NCI-H1694 treated with DMSO at 0.1 percent for 48 hours (cell line): Measurements from ENCODE around the gene SPCS2.
"Not testable (repeated sequence)": the region's sequence is repeated elsewhere in the genome, so short reads cannot be mapped to it uniquely, and the experiment has no call there.

ENCODE experiments used
- DNase-seq: peaks from one replicate; lab custom pipeline; 2025; lab: John Stamatoyannopoulos, UW

The SPCS2 gene

GRCh38 chr11:74950374-74950969 is 1.4 kb downstream of the SPCS2 start:
- no peak for DNase-seq

GRCh38 chr11:74951226-74951625 is 2.2 kb downstream of the SPCS2 start:
- DNase-seq: no peak

GRCh38 chr11:74952752-74953151 is 3.7 kb downstream of the SPCS2 start:
- no peak for DNase-seq

DNA sequence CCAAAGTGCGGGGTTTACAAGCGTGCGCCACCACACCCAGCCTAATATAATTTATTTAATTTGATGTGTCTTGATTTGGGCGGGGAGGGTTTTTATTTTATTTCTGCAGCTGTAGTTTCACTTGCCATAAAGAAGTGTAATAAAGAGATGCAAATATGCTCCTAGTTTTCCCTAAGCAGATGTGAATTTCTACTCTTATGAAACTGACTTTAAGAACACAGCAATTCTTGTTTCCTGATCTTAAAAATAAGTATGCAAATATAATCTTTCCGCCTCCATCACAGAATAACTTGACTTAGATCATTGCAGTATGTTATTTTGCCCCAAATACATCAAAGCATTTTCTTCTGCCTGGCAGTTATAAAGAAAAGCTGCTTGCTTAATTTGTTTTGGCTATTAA is 4.4 kb downstream of the SPCS2 start:
- DNase-seq: no peak

DNA sequence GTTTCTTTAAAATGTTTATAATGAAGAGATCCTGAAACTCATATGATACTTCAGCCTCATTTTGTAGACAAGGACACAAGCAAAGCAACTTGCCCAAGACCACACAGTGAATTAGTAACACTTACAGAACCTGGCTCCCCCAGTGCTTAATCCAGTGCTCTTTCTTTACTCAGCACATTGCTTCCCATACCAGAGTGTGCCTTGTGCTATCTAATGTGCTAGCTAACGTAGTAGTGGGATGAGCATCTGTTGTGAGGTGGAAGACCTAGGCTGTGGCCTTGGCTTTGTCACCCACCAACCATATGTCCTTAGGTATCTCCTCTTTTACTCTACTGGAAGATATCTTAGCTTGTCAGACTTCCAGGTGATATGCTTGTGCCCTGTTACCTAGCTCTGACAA is 5.1 kb downstream of the SPCS2 start:
- no peak for DNase-seq

- DNase-seq: no peak
Measured at GRCh38 chr11:74956397-74957015, 7.4 kb downstream of the SPCS2 start.

DNA sequence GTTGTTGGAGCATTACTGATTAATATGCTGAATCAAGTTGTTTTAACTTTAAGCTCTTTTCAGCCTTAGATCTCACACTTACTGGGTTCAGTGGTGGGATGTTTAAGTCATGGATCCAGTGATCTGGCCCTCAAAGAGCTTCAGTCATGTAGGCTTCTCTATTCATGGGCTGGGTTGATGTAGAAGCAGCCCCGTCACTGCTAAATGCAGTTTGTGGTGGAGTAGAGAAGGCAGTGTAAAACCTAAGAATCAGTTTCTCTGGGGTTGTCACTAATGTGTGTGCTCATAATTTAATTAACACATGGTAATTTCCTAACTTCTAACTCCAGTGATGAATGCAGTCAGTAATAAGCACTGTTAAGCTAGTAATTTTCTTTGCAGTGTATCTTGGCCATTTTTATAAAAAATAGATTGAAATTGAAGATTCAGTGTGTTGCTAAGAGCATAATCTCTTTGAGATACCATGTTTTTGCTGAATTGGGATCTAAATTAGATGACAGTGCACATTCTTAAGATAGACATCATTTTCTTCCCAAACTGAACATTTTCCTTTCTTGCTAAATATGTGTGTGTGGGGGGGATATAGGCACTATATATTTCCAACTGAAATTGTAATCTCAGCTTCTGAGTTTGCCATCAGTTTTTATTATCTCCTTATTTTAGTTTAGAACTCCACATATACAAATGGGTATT is 9.0 kb downstream of the SPCS2 start:
- DNase-seq: no peak

GRCh38 chr11:74960128-74960527 is 11.1 kb downstream of the SPCS2 start:
- not testable (repeated sequence) for DNase-seq

- DNase-seq: no peak
Measured at GRCh38 chr11:74966651-74967050, 17.6 kb downstream of the SPCS2 start.

DNA sequence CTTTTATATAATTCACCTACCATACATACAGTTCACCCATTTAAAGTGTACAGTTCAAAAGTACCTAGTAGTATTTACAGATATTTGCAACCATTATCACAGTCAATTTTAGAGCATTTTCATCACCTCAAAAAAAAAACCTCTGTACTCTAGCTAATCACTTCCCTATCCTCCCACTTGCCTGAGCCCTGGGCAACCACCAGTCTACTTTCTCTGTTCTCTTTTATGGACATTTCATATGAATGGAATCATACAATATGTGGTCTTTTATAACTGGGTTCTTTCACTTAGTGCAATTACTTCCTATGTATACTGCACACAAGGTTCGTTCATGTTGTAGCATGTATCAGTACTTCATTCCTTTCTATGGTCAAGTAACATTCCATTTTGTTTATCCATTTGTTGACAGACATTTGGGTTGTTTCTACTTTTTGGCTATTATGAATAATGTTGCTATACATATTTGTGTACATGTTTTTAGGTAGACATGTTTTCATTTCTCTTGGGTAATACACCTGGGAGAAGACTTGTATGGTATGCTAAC is 21.9 kb downstream of the SPCS2 start:
- DNase-seq: no peak

- no peak for DNase-seq
Measured at GRCh38 chr11:74971424-74971823, 22.4 kb downstream of the SPCS2 start.

GRCh38 chr11:74978041-74978440 is 29.0 kb downstream of the SPCS2 start:
- no peak for DNase-seq

DNA sequence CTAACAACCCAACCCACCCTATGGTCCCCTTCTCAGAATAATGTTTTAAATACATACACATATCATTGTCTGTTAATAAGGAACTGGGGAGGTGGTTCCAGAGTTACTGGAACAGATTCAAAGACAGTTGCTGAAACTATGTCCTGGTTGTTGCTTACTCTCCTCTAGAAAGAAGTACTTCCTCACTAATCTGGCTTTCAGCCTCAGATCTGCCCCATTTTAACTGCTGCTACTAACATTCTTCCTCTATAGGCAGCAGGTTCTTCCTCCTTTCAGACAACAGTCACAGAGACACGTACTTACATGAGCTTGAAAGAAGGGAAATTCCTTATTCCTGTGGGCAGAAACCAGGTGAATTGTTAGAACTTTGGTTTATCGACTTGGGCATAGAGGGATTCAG is 31.6 kb downstream of the SPCS2 start:
- DNase-seq: no peak

DNA sequence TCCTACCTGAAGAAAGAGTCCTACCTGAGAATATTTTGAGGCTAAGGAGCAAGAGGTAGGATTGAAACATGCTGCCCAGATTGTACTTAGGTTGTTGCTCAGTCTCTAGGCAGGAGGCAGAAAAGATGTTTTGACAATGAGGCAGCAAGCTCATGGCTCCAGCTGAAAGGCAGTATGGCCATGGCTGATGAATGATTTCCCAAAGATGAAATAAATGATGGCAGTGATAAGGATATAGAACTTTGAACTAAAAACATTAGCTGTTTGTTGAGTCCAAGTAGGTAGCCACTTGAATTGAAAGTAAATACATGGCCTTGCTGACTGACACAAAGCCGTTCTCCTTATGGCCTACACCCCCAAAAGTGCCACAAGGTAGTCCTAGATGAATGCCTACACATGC is 32.8 kb downstream of the SPCS2 start:
- DNase-seq: no peak

- no peak for DNase-seq
Measured at GRCh38 chr11:74984070-74984469, 35.0 kb downstream of the SPCS2 start.

GRCh38 chr11:74984730-74985129 is 35.7 kb downstream of the SPCS2 start:
- DNase-seq: no peak

- DNase-seq: peak; percentile 52
Measured at GRCh38 chr11:74988541-74989259, 39.6 kb downstream of the SPCS2 start, which contains the start of gene NEU3. TSS of gene NEU3 (plus strand) at chr11:74988933. CDS start at chr11:74989061, 128 bp downstream.

- DNase-seq: no peak
Measured at GRCh38 chr11:74989260-74989638, 40.2 kb downstream of the SPCS2 start.

DNA sequence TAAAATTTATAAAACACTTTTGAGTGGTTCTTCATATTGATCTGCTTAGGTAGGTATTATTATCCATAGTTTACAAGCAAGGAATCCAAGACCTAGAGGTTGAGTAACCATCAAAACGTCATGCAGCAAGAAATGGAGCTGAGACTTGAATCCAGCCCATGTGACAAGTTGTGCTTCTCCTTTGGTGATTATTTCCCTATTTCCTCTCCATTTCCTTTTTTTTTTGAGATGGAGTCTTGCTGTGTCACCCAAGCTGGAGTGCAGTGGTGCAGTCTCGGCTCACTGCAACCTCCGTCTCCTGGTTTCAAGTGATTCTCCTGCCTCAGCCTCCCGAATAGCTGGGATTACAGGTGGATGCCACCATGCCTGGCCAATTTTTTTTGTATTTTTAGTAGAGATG is 41.1 kb downstream of the SPCS2 start:
- DNase-seq: not testable (repeated sequence)

DNA sequence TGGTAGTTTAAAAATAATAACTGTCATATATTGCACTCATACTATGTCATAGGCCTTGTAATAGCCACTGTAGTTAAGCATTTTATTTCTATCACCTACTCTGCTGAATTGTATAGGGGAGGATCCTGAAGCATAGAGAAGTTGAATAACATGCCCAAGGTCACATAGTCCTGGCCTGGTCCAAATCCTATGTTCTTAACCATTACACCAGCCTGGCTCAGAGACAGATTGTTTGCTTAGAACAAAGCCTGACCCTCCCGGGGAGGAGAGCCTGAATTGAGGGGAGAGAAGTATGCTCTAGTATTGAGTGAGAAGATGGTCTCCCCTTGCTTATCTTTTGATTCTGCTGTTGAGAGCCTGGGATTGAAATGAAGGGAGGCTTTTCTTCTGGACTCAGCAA is 41.9 kb downstream of the SPCS2 start:
- DNase-seq: no peak

DNA sequence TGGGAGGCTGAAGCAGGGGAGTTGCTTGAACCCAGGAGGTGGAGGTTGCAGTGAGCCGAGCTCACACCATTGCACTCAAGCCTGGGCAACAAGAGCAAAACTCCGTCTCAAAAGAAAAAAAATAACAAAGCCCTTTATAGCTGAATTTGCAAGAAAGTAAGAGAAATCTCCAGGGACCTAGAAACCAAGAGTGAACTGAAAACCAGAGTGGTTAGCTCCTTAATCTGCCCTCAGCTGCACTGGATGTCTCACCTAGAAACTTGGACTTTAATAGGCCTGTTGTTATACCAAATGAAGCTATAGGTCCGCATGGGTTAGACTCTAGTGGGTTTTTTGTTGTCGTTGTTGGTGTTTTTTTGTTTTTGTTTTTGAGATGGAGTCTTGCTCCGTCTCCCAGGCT is 43.8 kb downstream of the SPCS2 start:
- no peak for DNase-seq

DNA sequence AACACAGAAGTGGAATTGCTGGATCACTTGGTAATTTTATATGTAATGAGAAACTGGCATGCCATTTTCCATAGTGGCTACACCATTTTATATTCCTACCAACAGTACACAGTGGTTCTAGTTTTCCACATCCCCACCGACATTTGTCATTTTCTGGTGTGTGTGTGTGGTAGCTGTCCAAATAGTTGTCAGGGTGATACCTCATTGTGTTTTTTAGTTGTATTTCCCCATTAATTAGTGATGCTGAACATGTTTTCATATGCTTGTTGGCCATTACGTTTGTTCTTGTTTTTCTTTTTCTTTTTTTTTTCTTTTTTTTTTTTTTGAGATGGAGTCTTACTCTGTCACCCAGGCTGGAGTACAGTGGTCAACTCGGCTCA is 51.9 kb downstream of the SPCS2 start:
- DNase-seq: no peak

DNA sequence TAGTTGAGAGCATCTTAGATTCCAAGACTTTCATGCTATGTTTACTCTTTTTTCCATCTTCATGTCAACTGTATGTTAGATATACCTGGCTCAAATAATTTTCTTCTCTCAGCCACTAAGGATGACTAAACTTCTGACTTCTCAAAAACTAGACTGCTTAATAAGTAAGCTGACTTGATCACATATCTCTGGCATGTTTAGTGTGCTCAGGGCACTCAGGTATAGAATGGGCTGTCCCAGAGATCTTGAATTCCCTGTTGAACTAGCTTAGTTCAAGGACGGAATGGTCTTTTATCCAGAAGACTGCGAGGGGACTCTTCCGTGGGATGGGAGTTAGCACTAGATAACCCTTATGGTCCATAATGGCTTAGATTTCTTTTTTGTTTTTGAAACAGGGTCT is 52.6 kb downstream of the SPCS2 start:
- no peak for DNase-seq
